Hematopoietic multipotent progenitor cell treated with erythropoietin and hydrocortisone succinate and interleukin-3 and kit ligand, for 17 days (in vitro differentiated cells): ENCODE data around the gene IRF5.
"Not testable (repeated sequence)": the region's sequence is repeated elsewhere in the genome, so short reads cannot be mapped to it uniquely, and the experiment has no call there.

Source experiments
- DNase-seq: peaks from one replicate; pipeline ENCODE4 v3.0.0-alpha.2; 2015; ENCODE audit warnings: low spot score

Gene IRF5

GRCh38 chr7:128968624-128969023 is 30.9 kb downstream of the IRF5 start:
- no peak for DNase-seq

- no peak for DNase-seq
Measured at GRCh38 chr7:128974241-128974934, 36.7 kb downstream of the IRF5 start.

GRCh38 chr7:128982105-128982504 is 44.4 kb downstream of the IRF5 start:
- DNase-seq = no peak

GRCh38 chr7:128985660-128986059 is 47.9 kb downstream of the IRF5 start:
- no peak for DNase-seq

GRCh38 chr7:128986609-128987008 is 48.9 kb downstream of the IRF5 start:
- no peak for DNase-seq

GRCh38 chr7:128988372-128988771 is 50.6 kb downstream of the IRF5 start:
- no peak for DNase-seq

GRCh38 chr7:128989961-128990360 is 52.2 kb downstream of the IRF5 start:
- DNase-seq = no peak

- no peak for DNase-seq
Measured at GRCh38 chr7:128993419-128993818, 55.7 kb downstream of the IRF5 start.

- DNase-seq = not testable (repeated sequence)
Measured at GRCh38 chr7:128994560-128994959, 56.8 kb downstream of the IRF5 start.

- no peak for DNase-seq
Measured at GRCh38 chr7:128997181-128997580, 59.5 kb downstream of the IRF5 start.
